HG02840 (cell line): Measurements from ENCODE around the gene SUSD3.
"Not testable (repeated sequence)": the region's sequence is repeated elsewhere in the genome, so short reads cannot be mapped to it uniquely, and the experiment has no call there.

Source experiments
- ATAC-seq: cut with Tn5 transposase; IDR thresholded peaks from one replicate; pipeline ENCODE4 v1.9.1; 2021; ENCODE audit warnings: mild to moderate bottlenecking, moderate library complexity, moderate number of reproducible peaks; ENCODE audit not compliant: unreplicated experiment, low FRiP score

The SUSD3 gene

GRCh38 chr9:93108291-93109041, 50.0 kb downstream of the SUSD3 start:
- ATAC-seq: no peak

GRCh38 chr9:93110311-93110855, 51.9 kb downstream of the SUSD3 start:
- ATAC-seq: no peak

DNA sequence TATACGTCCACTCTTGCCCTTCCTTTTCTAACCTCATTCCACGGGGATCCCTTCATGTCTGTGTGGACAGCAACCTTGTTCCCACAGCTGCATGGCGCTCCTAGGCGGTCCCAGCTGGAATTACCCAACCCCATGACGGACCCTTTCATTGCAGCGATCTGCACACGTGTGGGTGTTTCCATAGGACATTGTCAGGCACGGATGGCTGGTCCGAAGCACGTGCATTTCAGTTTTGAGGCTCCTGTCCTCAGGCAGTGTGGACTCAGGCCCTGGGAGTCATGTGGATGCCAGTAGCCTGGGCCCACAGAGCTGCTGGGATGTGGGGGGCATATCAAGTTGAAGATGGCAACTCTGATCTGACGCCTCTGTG, 52.5 kb downstream of the SUSD3 start:
- ATAC-seq: no peak

DNA sequence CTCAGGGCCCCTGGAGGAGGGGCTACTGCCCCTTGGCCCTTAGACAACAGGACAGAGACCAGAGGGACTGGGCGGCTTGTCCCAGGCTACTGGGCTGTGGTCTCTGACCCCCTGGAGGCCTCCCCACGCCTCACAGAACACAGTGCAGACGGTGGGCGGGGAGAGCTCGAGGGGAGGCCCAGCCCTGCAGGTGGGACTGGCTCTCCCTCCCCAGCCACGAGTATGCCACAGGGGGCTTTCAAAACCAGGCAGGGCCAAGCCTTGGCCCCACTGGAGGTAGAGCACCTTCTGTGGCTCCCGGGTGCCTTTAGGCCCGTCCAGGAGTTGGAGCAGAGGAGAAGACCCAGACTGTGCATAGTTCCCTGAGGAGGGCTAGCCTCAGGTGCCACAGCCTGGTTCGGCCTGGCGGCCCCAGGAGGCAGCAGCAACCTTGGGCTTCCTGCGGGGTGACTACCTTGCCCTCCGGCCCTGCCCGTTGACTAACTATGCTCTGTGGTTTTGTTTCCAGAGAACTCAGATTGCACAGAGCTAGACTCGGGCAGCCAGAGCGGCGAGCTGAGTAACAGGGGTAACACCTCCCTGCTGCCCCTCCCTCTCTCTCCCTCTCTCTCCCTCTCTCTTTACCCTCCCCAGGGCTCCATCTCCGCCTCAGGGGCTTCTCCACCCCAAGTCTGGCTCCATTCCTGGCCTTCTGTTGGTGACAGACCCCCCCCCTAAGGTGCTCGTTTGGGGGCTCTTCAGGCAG, 53.0 kb downstream of the SUSD3 start:
- no peak for ATAC-seq

GRCh38 chr9:93112116-93112863, 53.8 kb downstream of the SUSD3 start:
- no peak for ATAC-seq

- ATAC-seq: no peak
Observed at GRCh38 chr9:93112864-93113389, 54.4 kb downstream of the SUSD3 start.

GRCh38 chr9:93114169-93114983, 55.9 kb downstream of the SUSD3 start:
- ATAC-seq: no peak

- ATAC-seq: no peak
Observed at GRCh38 chr9:93114984-93115335, 56.5 kb downstream of the SUSD3 start.

GRCh38 chr9:93115486-93116071, 57.1 kb downstream of the SUSD3 start:
- no peak for ATAC-seq

GRCh38 chr9:93116072-93116961, 57.8 kb downstream of the SUSD3 start:
- no peak for ATAC-seq

GRCh38 chr9:93117521-93117920, 59.0 kb downstream of the SUSD3 start:
- not testable (repeated sequence) for ATAC-seq

GRCh38 chr9:93117924-93118862, 59.7 kb downstream of the SUSD3 start:
- no peak for ATAC-seq

- ATAC-seq: no peak
Observed at GRCh38 chr9:93118863-93119702, 60.6 kb downstream of the SUSD3 start.

DNA sequence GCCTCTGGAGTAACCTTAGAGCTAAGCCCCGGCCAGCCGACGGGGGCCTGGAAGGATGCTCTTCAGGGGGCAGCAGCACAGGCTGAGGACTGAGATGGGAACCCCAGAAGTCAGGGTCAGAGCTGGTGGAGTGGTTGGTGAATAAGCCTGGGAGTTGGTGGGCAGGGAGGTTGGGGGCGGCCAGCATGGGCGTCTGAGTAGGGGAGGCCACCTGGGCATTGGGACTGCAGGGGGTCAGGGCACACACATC, 61.1 kb downstream of the SUSD3 start:
- ATAC-seq: no peak

GRCh38 chr9:93119953-93120845, 61.7 kb downstream of the SUSD3 start:
- ATAC-seq: peak; percentile 70

DNA sequence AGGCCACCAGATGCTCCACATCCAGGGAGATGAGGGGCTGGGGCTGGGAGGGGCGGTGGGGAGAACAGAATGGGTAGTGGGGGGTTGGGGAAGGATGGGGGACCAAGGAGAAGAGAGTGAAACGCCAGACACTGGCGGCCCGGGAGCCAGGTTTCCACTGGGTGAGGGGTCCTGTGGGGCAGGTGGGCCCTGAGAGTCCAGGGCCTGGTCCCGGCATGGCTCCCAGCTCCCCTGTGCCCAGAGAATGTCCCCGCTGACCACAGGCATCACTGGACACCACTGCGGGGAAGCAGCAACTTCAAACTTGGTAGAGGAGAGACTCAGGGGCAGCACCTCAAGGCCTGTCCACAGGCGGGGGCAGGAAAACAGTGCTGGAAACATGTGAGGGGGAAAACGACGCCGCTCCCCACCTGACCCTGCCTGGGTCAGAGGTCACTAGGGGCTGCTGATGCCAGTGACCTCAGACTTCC, 62.4 kb downstream of the SUSD3 start:
- ATAC-seq: no peak
